Neural crest cell (in vitro differentiated cells): ENCODE results near the gene OR52D1. TPM values are rescaled to one million over a fixed set of nuclear protein-coding genes. Genes with fewer than 3 reads are reported as not detected.

ENCODE experiments used
- DNase-seq: peaks from one replicate; pipeline ENCODE4 v3.0.0; 2021; ENCODE audit warnings: low read depth, mixed read lengths, low spot score
- H3K27ac Mint-ChIP-seq: one replicate; pipeline ENCODE4 v1.8.0; 2021; ENCODE audit warnings: mild to moderate bottlenecking, mixed read lengths; ENCODE audit not compliant: unreplicated experiment
- H3K27me3 Mint-ChIP-seq: 2 replicates; pipeline ENCODE4 v1.8.0; 2021; ENCODE audit warnings: low read depth, mild to moderate bottlenecking, mixed read lengths
- H3K36me3 Mint-ChIP-seq: 2 replicates; pipeline ENCODE4 v1.8.0; 2021; ENCODE audit warnings: low read depth, mild to moderate bottlenecking, mixed read lengths
- H3K4me1 Mint-ChIP-seq: 2 replicates; pipeline ENCODE4 v1.8.0; 2021; ENCODE audit warnings: mixed read lengths
- H3K4me3 Mint-ChIP-seq: one replicate; pipeline ENCODE4 v1.8.0; 2021; ENCODE audit warnings: mild to moderate bottlenecking, mixed read lengths
- H3K9me3 Mint-ChIP-seq: 2 replicates; pipeline ENCODE4 v1.8.0; 2021; ENCODE audit warnings: mixed read lengths
- CTCF ChIP-seq: fragments of 200-600 bp; sonication (generic); conservative IDR thresholded peaks from 2 replicates; pipeline ENCODE4 v1.5.0; 2021; ENCODE audit warnings: antibody characterized with exemption, mild to moderate bottlenecking
- total RNA-seq: library from RNA; stranded (reverse); gene quantifications from 2 replicates; pipeline ENCODE4 v1.2.1, GENCODE V29; 2021

The OR52D1 gene
- total RNA-seq, 1 donor from 2014 or later: not detected

GRCh38 chr11:5460983-5461621 lies 27.4 kb upstream of the OR52D1 start:
- no peak for DNase-seq
- no peaks in the 10 kb centered on the region for H3K4me1 Mint-ChIP-seq
- no peaks in the 10 kb centered on the region for H3K27me3 Mint-ChIP-seq
- TF ChIP-seq CTCF: no peak
- no peak overlapping the region for H3K27ac Mint-ChIP-seq
- H3K9me3 Mint-ChIP-seq: peaks cover 2% of the 10 kb centered on the region
- no peak overlapping the region for H3K4me3 Mint-ChIP-seq
- H3K36me3 Mint-ChIP-seq: no peaks in the 10 kb centered on the region

GRCh38 chr11:5467527-5467926 lies 21.0 kb upstream of the OR52D1 start:
- DNase-seq: no peak
- Mint-ChIP-seq H3K36me3 (no peaks in the 10 kb centered on the region), H3K27me3 (peaks cover 11% of the 10 kb centered on the region), H3K27ac (no peak overlapping the region), H3K9me3 (no peaks in the 10 kb centered on the region), H3K4me1 (no peaks in the 10 kb centered on the region), H3K4me3 (no peak overlapping the region)
- TF ChIP-seq CTCF: no peak

- no peaks in the 10 kb centered on the region for H3K36me3 Mint-ChIP-seq
- H3K4me1 Mint-ChIP-seq: no peaks in the 10 kb centered on the region
- no peak overlapping the region for H3K27ac Mint-ChIP-seq
- peaks cover 8% of the 10 kb centered on the region for H3K27me3 Mint-ChIP-seq
- TF ChIP-seq CTCF: no peak
- H3K4me3 Mint-ChIP-seq: no peak overlapping the region
- no peak for DNase-seq
- no peaks in the 10 kb centered on the region for H3K9me3 Mint-ChIP-seq
Measured at GRCh38 chr11:5473921-5474320, 14.6 kb upstream of the OR52D1 start.

GRCh38 chr11:5476186-5476819 lies 12.2 kb upstream of the OR52D1 start:
- Mint-ChIP-seq H3K9me3 (no peaks in the 10 kb centered on the region), H3K27ac (no peak overlapping the region), H3K27me3 (peaks cover 4% of the 10 kb centered on the region), H3K4me1 (no peaks in the 10 kb centered on the region), H3K4me3 (no peak overlapping the region), H3K36me3 (no peaks in the 10 kb centered on the region)
- peak; percentile 83 for TF ChIP-seq CTCF
- DNase-seq: peak; percentile 44

GRCh38 chr11:5486003-5486402 lies 2.5 kb upstream of the OR52D1 start:
- Mint-ChIP-seq H3K27ac (no peak overlapping the region), H3K4me1 (no peaks in the 10 kb centered on the region), H3K9me3 (no peaks in the 10 kb centered on the region), H3K4me3 (no peak overlapping the region), H3K36me3 (no peaks in the 10 kb centered on the region), H3K27me3 (peaks cover 2% of the 10 kb centered on the region)
- DNase-seq: no peak
- no peak for TF ChIP-seq CTCF
